Tibial nerve (tissue), 4 donors: Measurements from ENCODE around the gene BAHCC1.

Experiments
- EP300 ChIP-seq, 2 donors: sonication (generic); formaldehyde crosslinking; IDR thresholded peaks; one replicate each; pipeline ENCODE4 v1.6.1; 2017; ENCODE audit warnings: antibody characterized with exemption in 2 of 2, mild to moderate bottlenecking in 1 of 2
- TF ChIP-seq, protein P1 (sequence below), 5 experiments: fragments of 200-600 bp in 3 of 5; fragments of 450-650 bp in 2 of 5; sonication (generic) in 3 of 5; IDR thresholded peaks; one replicate each; pipeline ENCODE4 v1.5.1; 2016 to 2019; ENCODE audit warnings: antibody characterized with exemption in 5 of 5, mild to moderate bottlenecking in 3 of 5, moderate library complexity in 2 of 5

DNA sequence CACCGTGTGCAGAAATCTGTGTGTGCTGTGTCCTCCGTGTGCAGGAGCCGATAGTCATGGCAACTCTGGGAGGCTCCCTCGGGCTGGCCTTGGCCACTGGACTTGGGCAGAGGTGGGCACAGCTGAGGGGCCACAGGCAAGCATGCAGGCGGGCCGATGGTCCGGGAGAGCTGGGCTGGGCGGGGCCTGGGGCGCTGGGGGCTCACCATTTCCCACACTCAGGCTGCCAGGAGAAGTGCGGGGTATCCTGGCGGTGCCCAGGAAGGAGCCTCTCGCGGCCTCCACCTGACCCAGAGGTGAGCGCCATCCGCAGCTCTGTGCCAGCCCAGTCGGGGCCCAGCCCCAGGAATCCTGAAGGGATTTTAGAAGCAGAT, 28.4 kb downstream of the BAHCC1 start:
- TF ChIP-seq, protein P1, sequence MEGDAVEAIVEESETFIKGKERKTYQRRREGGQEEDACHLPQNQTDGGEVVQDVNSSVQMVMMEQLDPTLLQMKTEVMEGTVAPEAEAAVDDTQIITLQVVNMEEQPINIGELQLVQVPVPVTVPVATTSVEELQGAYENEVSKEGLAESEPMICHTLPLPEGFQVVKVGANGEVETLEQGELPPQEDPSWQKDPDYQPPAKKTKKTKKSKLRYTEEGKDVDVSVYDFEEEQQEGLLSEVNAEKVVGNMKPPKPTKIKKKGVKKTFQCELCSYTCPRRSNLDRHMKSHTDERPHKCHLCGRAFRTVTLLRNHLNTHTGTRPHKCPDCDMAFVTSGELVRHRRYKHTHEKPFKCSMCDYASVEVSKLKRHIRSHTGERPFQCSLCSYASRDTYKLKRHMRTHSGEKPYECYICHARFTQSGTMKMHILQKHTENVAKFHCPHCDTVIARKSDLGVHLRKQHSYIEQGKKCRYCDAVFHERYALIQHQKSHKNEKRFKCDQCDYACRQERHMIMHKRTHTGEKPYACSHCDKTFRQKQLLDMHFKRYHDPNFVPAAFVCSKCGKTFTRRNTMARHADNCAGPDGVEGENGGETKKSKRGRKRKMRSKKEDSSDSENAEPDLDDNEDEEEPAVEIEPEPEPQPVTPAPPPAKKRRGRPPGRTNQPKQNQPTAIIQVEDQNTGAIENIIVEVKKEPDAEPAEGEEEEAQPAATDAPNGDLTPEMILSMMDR (IDR thresholded peaks at IDR 0.05) = no peak
- TF ChIP-seq EP300 (IDR thresholded peaks at IDR 0.05) = no peak
